Mucosa of gallbladder (tissue), 1 donor: ENCODE measurements around the gene WASF2. TPM values are rescaled to one million over a fixed set of nuclear protein-coding genes. Genes with fewer than 3 reads are reported as not detected.
A peak's percentile ranks its signal among the peaks of the same experiment; 100 is the strongest.

Experiments
- DNase-seq: peaks from one replicate; pipeline ENCODE4 v3.0.0-alpha.2; 2020; ENCODE audit warnings: low spot score
- total RNA-seq: library from RNA; stranded (reverse); gene quantifications from one replicate; pipeline ENCODE4 v1.2.1, GENCODE V29; 2021
- donor health status: DM: no; HTN: no; CAD: no.

The WASF2 gene
- total RNA-seq, 1 donor from 2014 or later: 124 TPM

- no peak for DNase-seq
These were observed 131.7 kb downstream of the WASF2 start for GRCh38 chr1:27358038-27358927.

DNA sequence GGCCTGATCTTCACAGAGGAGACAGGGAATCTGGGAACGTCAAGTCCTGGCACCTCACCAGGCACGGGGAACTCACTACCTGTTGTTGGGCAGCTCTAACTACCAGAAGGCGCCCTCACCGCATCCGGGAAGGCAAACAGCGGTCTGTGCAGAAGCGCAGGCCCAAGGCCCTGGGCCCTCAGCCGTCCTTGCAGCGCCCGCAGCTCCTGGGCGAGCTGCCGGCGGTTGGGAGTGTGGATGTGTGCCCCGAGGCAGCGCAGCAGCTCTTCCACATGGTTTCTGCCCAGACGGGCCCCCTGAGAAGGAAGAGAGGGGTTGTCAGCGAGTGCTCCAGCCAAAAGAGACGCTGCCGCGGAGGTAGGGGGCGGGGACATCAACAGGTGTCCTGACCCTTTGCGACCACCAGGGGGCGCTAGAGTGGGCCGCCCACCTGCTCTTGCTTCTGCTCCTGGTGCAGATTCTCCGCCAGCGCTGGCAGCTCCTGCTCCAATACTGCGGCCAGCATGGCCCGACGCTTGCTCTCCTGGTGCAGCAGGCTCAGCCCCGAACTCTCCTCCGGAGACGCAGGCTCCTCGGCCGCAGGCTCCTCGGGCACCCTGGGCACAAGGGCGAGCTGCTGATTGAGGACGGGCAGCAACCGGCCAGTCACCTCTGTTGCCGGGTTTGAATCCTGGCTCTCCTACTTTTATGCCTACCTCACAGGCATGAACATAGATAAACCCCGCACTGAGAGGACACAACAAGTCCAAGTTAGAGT, 132.5 kb downstream of the WASF2 start:
- DNase-seq: peak; percentile 64

DNA sequence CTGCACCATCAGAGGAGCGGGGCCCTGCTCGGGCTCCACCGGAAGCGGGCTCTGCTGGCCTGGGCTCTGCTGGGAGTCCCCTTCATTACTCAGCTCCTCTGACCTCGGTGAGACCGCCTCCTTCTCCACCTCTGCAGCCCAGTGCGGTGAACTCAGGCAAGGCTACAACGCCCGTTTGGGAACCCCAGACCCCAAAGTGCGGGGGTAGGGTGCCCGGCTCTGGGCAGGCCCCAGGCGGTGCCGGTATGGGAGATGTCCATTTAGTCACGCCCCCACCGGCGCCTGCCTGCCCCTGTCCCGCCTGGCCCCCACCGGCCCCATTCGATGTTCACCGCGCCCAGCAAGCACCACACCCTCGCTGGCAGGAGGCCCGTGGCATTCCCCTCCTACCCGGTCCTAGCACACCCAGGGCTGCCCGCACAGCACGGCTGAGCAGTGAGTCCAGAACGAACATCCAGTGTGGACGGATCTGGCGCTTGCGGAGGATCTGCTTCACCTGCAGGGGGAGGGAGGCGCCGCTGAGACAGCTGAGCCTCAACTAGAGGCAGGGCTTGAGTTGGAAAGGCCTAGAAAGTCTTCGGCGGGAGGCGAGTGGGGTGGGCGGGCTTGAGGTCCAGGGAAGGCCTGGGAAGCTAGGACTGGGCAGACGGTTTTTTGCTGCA, 133.2 kb downstream of the WASF2 start:
- DNase-seq: peak; percentile 58

GRCh38 chr1:27356277-27356618, 133.7 kb downstream of the WASF2 start:
- DNase-seq: no peak

DNA sequence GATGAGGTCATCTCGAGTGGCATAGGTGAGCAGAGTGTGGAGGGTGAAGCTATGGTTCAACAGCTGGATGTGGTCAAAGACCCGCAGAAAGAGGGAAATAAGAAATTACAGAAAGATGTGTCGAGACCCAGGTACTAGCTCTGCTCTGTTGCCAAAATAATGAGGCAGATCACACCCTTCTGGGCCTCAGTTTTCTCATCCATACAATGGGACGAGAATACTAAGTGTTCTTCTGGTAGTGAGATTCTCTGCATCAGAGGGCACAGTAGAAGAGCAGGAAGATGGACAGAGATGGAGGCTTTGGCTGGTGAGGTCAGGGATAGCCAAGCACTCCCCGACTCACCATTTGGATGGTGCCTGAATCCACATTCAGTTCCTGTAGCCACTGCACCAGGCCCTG, 134.3 kb downstream of the WASF2 start:
- DNase-seq: no peak

Other genes starting within 250 kb of the WASF2 start
- 34.3 TPM for gene TMEM222, start 168.0 kb downstream of the WASF2 start, total RNA-seq
- gene SYTL1, start 148.1 kb downstream of the WASF2 start, total RNA-seq: 48.5 TPM
- 50.9 TPM for gene MAP3K6, start 123.2 kb downstream of the WASF2 start, total RNA-seq
- 3.5 TPM for gene FCN3, start 115.3 kb downstream of the WASF2 start, total RNA-seq
- 5.4 TPM for gene CD164L2, start 106.8 kb downstream of the WASF2 start, total RNA-seq
- gene GPR3, start 97.5 kb downstream of the WASF2 start, total RNA-seq: 0.09 TPM
- 61.6 TPM for gene AHDC1, start 114.0 kb upstream of the WASF2 start, total RNA-seq
- 7.6 TPM for gene FGR, start 145.0 kb upstream of the WASF2 start, total RNA-seq
- 302 TPM for gene IFI6, start 182.0 kb upstream of the WASF2 start, total RNA-seq
- 16.8 TPM for gene FAM76A, start 235.8 kb upstream of the WASF2 start, total RNA-seq